GM23338 (cell line): ENCODE measurements around the gene REPIN1. TPM values are rescaled to one million over a fixed set of nuclear protein-coding genes. Genes with fewer than 3 reads are reported as not detected.
A peak's percentile ranks its signal among the peaks of the same experiment; 100 is the strongest.

Experiments
- ATAC-seq: fragments of 200-7000 bp; cut with Tn5 transposase; 3 replicates; pipeline ENCODE4 v1.9.1; 2020
- DNase-seq: peaks from one replicate; pipeline ENCODE4 v3.0.0-alpha.2; 2015; ENCODE audit warnings: low spot score
- H2AFZ ChIP-seq: fragments of 200-600 bp; sonication (generic); 2 replicates; pipeline ENCODE4 v1.8.0; 2016; ENCODE audit warnings: antibody characterized with exemption, mild to moderate bottlenecking, moderate library complexity
- H3F3A ChIP-seq: fragments of 200-600 bp; sonication (generic); replicated peaks from 2 replicates; pipeline ENCODE4 v1.8.0; 2017; ENCODE audit warnings: antibody characterized with exemption, mixed run types, low read depth
- H3K27ac ChIP-seq: fragments of 200-600 bp; sonication (generic); 2 replicates; pipeline ENCODE4 v1.6.1; 2016; ENCODE audit warnings: low read depth
- H3K27me3 ChIP-seq: fragments of 200-600 bp; sonication (generic); 2 replicates; pipeline ENCODE4 v1.8.0; 2016; ENCODE audit warnings: mild to moderate bottlenecking, mixed run types, moderate library complexity; ENCODE audit not compliant: insufficient read depth
- H3K36me3 ChIP-seq: fragments of 200-600 bp; sonication (generic); 2 replicates; pipeline ENCODE4 v1.8.0; 2016; ENCODE audit warnings: mild to moderate bottlenecking; ENCODE audit not compliant: insufficient read depth
- H3K4me1 ChIP-seq: fragments of 200-600 bp; sonication (generic); 2 replicates; pipeline ENCODE4 v1.8.0; 2016; ENCODE audit warnings: mild to moderate bottlenecking, moderate library complexity; ENCODE audit not compliant: insufficient read depth
- H3K4me2 ChIP-seq: fragments of 200-600 bp; sonication (generic); 2 replicates; pipeline ENCODE4 v1.7.1; 2017; ENCODE audit warnings: mixed run types
- H3K4me3 ChIP-seq: fragments of 200-600 bp; sonication (generic); 2 replicates; pipeline ENCODE4 v1.6.1; 2016; ENCODE audit warnings: mixed run types
- H3K79me2 ChIP-seq: fragments of 200-600 bp; sonication (generic); replicated peaks from 2 replicates; pipeline ENCODE4 v1.8.0; 2017; ENCODE audit warnings: mild to moderate bottlenecking; ENCODE audit not compliant: insufficient read depth
- H3K9me2 ChIP-seq: fragments of 200-600 bp; sonication (generic); 2 replicates; pipeline ENCODE4 v1.8.0; 2017; ENCODE audit not compliant: insufficient read depth
- H4K20me1 ChIP-seq: fragments of 200-600 bp; sonication (generic); replicated peaks from 2 replicates; pipeline ENCODE4 v1.8.0; 2017; ENCODE audit warnings: mild to moderate bottlenecking; ENCODE audit not compliant: insufficient read depth
- H3K27ac Mint-ChIP-seq: 2 replicates; pipeline ENCODE4 v1.8.0; 2020; ENCODE audit warnings: inconsistent platforms, mild to moderate bottlenecking, moderate library complexity, mixed read lengths
- H3K27me3 Mint-ChIP-seq: 3 replicates; pipeline ENCODE4 v1.8.0; 2022; ENCODE audit warnings: low read depth, mild to moderate bottlenecking, moderate library complexity, mixed read lengths, inconsistent platforms; ENCODE audit not compliant: insufficient read depth, poor library complexity
- H3K36me3 Mint-ChIP-seq: 3 replicates; pipeline ENCODE4 v1.8.0; 2021; ENCODE audit warnings: low read depth, mild to moderate bottlenecking, inconsistent platforms, moderate library complexity, mixed read lengths
- H3K4me1 Mint-ChIP-seq: 3 replicates; pipeline ENCODE4 v1.8.0; 2020; ENCODE audit warnings: mild to moderate bottlenecking, inconsistent platforms, mixed read lengths
- H3K4me3 Mint-ChIP-seq: 3 replicates; pipeline ENCODE4 v1.8.0; 2021; ENCODE audit warnings: moderate library complexity, mild to moderate bottlenecking, inconsistent platforms, mixed read lengths
- H3K9me3 Mint-ChIP-seq: 3 replicates; pipeline ENCODE4 v1.8.0; 2020; ENCODE audit warnings: moderate library complexity, mild to moderate bottlenecking, inconsistent platforms, mixed read lengths
- EZH2 ChIP-seq: fragments of 200-600 bp; sonication (generic); IDR thresholded peaks from one replicate; pipeline ENCODE4 v1.8.0; 2017; ENCODE audit warnings: antibody characterized with exemption, mild to moderate bottlenecking, low read depth; ENCODE audit not compliant: unreplicated experiment
- JUNB ChIP-seq: IDR thresholded peaks from one replicate; pipeline ENCODE4 v1.6.1; 2016; ENCODE audit warnings: antibody characterized with exemption; ENCODE audit not compliant: unreplicated experiment
- NANOG ChIP-seq: IDR thresholded peaks from 2 replicates; pipeline ENCODE4 v1.6.1; 2016; ENCODE audit warnings: antibody characterized with exemption, borderline replicate concordance
- POLR2AphosphoS5 ChIP-seq: IDR thresholded peaks from 2 replicates; pipeline ENCODE4 v1.6.1; 2016; ENCODE audit warnings: antibody characterized with exemption, low read depth
- ZNF331 ChIP-seq: fragments of 250-450 bp; sonication (Bioruptor Pico); IDR thresholded peaks from 2 replicates; pipeline ENCODE4 v1.5.0; 2020; ENCODE audit warnings: low read depth, mild to moderate bottlenecking, moderate library complexity
- polyA plus RNA-seq: library from polyadenylated mRNA; unstranded; fragments of >200 nt; fragmentation: Nextera tagmentation; extraction: Ambion mirVana; gene quantifications from 2 replicates; pipeline ENCODE4 v1.2.1, GENCODE V29; 2016
- total RNA-seq: library from RNA; depleted of rRNA; stranded (reverse); fragments of >200 nt; shearing (Covaris generic); gene quantifications from 2 replicates; pipeline ENCODE4 v1.2.3, GENCODE V29; 2014
- TF ChIP-seq, protein P1 (sequence below): IDR thresholded peaks from 2 replicates; pipeline ENCODE4 v1.6.1; 2016; ENCODE audit warnings: antibody characterized with exemption
- TF ChIP-seq, protein P2 (sequence below), 2 experiments: fragments of 200-600 bp in 1 of 2; sonication (generic) in 1 of 2; conservative IDR thresholded peaks; 2 replicates each; pipeline versions ENCODE4 v1.5.1 to v1.6.1; 2016 to 2017; ENCODE audit warnings: antibody characterized with exemption in 2 of 2, low read depth in 2 of 2, mild to moderate bottlenecking in 2 of 2, moderate library complexity in 1 of 2

The REPIN1 gene
- total and polyA plus RNA-seq, 2 experiments from 2014 or later, result 29.8 to 156 TPM

DNA sequence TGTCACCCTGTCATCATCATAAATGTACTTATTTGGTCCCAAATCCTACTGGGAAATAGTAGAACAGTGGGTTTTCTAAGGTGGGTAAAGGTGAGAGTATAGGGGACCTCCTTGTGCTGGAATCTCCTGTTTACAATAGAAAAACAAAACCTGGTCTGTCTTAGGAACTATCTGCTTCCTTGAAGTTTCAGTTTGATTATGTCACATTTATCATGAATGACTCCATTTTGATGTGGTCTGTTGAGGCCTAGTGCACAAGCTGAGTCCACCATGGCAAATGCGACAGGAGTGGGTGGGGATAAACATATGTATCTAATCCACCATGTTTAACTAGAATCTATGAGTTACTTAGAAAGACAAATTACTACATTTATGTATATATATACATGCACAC lies 13.0 kb upstream of the REPIN1 start (continued):
- no peak for TF ChIP-seq JUNB

DNA sequence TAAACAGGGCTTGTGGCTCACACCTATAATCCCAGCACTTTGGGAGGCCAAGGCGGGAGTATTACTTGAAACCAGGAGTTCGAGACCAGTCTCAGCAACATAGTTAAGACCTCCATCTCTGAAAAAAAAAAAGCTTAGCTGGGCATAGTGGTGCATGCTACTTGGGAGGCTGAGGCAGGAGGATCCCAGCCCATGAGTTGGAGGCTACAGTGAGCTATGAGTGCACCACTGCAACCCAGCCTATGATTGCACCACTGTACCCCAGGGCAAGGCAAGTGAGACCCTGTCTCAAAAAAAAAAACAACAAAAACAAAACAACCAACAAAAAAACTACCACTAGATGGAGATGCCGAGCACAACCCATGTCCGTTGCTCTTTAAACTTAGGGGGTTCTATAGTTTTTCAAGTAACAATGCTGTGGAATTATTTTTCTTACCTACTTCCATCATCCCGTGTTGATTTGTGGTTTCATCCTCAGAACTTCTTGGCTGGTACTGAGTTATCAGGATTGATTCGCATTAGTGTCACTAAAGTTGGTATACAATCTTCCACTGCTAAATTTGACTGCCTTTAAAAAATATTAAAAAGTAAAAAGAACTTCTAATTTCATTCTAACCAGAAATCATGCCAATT lies 12.2 kb upstream of the REPIN1 start:
- DNase-seq, result peak; percentile 81
- TF ChIP-seq, protein P1, sequence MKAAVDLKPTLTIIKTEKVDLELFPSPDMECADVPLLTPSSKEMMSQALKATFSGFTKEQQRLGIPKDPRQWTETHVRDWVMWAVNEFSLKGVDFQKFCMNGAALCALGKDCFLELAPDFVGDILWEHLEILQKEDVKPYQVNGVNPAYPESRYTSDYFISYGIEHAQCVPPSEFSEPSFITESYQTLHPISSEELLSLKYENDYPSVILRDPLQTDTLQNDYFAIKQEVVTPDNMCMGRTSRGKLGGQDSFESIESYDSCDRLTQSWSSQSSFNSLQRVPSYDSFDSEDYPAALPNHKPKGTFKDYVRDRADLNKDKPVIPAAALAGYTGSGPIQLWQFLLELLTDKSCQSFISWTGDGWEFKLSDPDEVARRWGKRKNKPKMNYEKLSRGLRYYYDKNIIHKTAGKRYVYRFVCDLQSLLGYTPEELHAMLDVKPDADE, result no peak
- TF ChIP-seq, protein P2, sequence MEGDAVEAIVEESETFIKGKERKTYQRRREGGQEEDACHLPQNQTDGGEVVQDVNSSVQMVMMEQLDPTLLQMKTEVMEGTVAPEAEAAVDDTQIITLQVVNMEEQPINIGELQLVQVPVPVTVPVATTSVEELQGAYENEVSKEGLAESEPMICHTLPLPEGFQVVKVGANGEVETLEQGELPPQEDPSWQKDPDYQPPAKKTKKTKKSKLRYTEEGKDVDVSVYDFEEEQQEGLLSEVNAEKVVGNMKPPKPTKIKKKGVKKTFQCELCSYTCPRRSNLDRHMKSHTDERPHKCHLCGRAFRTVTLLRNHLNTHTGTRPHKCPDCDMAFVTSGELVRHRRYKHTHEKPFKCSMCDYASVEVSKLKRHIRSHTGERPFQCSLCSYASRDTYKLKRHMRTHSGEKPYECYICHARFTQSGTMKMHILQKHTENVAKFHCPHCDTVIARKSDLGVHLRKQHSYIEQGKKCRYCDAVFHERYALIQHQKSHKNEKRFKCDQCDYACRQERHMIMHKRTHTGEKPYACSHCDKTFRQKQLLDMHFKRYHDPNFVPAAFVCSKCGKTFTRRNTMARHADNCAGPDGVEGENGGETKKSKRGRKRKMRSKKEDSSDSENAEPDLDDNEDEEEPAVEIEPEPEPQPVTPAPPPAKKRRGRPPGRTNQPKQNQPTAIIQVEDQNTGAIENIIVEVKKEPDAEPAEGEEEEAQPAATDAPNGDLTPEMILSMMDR (conservative IDR thresholded peaks at IDR 0.05; ENCODE audit: low read depth in 2 of 2), result peak; percentile 73 to 80

DNA sequence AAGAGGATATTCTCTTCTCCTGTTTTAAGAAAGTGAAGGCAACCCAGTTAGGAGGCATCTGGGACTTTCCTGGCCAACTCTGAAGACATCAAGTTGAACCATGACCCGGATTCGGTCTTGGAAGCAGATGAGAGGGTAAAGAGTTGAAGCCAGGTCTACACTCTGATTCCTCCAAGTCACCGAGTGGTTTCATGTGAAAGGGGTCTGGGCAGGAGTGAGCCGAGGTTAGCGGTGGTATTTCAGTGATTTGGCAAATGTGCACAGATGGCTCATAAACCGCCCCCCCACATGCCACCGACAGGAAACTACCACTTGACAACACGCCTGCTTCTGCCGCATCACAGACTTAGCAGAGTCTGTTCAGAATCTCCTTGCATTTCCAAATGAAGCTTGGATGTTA lies 11.4 kb upstream of the REPIN1 start:
- H2AFZ ChIP-seq, result 0 out of 2 replicates have a peak overlapping the region, but pooled peaks have one; percentile 76
- peak overlapping the region; percentile 40; the same call in 1 of the 2 replicates for H3K4me2 ChIP-seq
- no peak overlapping the region for H3K27ac ChIP-seq
- Mint-ChIP-seq H3K9me3 (no peaks in the 10 kb centered on the region; the same call in 2 of the 3 replicates), H3K27me3 (peaks cover 5% of the 10 kb centered on the region), H3K4me3 (no peak overlapping the region), H3K36me3 (no peaks in the 10 kb centered on the region; the same call in 2 of the 3 replicates), H3K27ac (no peak overlapping the region), H3K4me1 (peaks cover 33% of the 10 kb centered on the region)
- ATAC-seq (no peak), DNase-seq (no peak)
- no peaks in the 10 kb centered on the region for H3K9me2 ChIP-seq
- peaks cover 18% of the 10 kb centered on the region for H3F3A ChIP-seq
- no peaks in the 10 kb centered on the region for H3K79me2 ChIP-seq
- H4K20me1 ChIP-seq, result no peaks in the 10 kb centered on the region
- no peaks in the 10 kb centered on the region for H3K27me3 ChIP-seq
- H3K4me3 ChIP-seq, result no peak overlapping the region
- peaks cover 30% of the 10 kb centered on the region for H3K4me1 ChIP-seq
- H3K36me3 ChIP-seq, result no peaks in the 10 kb centered on the region; the same call in 1 of the 2 replicates
- no peak for TF ChIP-seq NANOG
- no peak for TF ChIP-seq POLR2AphosphoS5
- TF ChIP-seq JUNB, result no peak
- TF ChIP-seq ZNF331 (CRISPR knock-in tag), result no peak
- no peak for TF ChIP-seq EZH2
- TF ChIP-seq, protein P2 (conservative IDR thresholded peaks at IDR 0.05; ENCODE audit: low read depth in 2 of 2), result no peak

More for the DNA sequence above, 12.2 kb upstream of the REPIN1 start:
- peak; percentile 33 for ATAC-seq
- Histone ChIP-seq H3K4me1 (peaks cover 21% of the 10 kb centered on the region), H3K9me2 (no peaks in the 10 kb centered on the region), H3K79me2 (no peaks in the 10 kb centered on the region), H2AFZ (no peak overlapping the region), H3K4me2 (no peak overlapping the region), H3K4me3 (no peak overlapping the region), H3F3A (peaks cover 13% of the 10 kb centered on the region), H3K36me3 (no peaks in the 10 kb centered on the region; the same call in 1 of the 2 replicates), H3K27me3 (no peaks in the 10 kb centered on the region), H3K27ac (no peak overlapping the region), H4K20me1 (no peaks in the 10 kb centered on the region)
- H3K27me3 Mint-ChIP-seq, result peaks cover 5% of the 10 kb centered on the region
- no peak overlapping the region for H3K4me3 Mint-ChIP-seq
- H3K27ac Mint-ChIP-seq, result no peak overlapping the region
- peaks cover 24% of the 10 kb centered on the region for H3K4me1 Mint-ChIP-seq
- no peaks in the 10 kb centered on the region; the same call in 2 of the 3 replicates for H3K36me3 Mint-ChIP-seq
- H3K9me3 Mint-ChIP-seq, result no peaks in the 10 kb centered on the region; the same call in 2 of the 3 replicates
